HG02759 (cell line): Measurements from ENCODE around the gene EWSR1.
"Not testable (repeated sequence)": the region's sequence is repeated elsewhere in the genome, so short reads cannot be mapped to it uniquely, and the experiment has no call there.

Source experiments
- ATAC-seq: cut with Tn5 transposase; IDR thresholded peaks from one replicate; pipeline ENCODE4 v1.9.1; 2021; ENCODE audit warnings: mild to moderate bottlenecking, moderate library complexity; ENCODE audit not compliant: unreplicated experiment

EWSR1 gene

DNA sequence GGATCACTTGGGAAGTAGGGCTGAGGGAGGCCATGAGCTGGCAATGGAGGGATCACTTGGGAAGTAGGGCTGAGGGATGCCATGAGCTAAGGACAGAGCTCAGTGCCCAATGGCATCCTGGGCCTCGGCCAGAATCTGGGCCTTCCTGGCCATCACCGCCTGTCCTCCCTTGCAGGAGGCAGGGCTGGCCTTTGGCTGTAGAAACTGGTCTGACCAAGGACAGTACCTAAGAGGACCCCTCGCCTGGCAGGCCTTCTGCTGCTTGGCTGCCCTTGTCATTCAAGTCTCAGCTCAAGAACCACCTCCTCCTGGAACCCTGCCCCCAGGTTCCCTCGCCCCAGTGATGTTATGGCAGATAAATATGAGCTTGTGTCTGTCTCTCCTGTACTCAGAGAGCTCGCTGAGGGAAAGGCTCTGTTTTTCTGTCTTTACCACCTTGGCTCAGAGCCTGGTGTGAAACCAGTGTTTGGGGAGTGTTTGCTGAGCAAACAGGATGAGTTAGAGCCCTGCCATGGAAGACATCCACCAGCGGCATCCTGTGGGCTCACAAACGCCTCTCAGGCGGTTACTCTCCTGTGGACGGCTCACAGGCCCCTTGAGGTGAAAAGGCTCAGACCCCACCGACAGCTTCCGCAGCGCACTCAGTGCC, 66.8 kb downstream of the EWSR1 start:
- ATAC-seq, result no peak

DNA sequence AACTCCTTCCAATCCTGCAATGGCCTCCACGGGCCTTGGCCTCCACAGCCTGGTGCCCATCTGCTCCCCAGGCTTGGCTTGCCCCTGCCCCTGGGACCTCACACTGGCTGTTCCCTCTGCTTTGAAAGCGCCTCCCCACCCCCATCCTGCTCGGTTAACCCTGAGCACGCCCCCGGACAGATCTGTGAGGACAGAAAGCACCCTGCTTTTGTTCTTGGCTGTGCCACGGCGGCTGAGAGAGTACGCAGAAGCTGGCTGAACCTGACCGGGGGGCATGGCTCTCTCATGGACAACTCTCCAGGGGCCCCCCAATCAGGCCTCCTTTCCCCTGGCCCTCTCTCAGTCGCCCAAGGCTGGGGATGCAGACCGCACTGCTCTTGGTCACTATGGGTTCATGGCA, 67.6 kb downstream of the EWSR1 start:
- no peak for ATAC-seq

DNA sequence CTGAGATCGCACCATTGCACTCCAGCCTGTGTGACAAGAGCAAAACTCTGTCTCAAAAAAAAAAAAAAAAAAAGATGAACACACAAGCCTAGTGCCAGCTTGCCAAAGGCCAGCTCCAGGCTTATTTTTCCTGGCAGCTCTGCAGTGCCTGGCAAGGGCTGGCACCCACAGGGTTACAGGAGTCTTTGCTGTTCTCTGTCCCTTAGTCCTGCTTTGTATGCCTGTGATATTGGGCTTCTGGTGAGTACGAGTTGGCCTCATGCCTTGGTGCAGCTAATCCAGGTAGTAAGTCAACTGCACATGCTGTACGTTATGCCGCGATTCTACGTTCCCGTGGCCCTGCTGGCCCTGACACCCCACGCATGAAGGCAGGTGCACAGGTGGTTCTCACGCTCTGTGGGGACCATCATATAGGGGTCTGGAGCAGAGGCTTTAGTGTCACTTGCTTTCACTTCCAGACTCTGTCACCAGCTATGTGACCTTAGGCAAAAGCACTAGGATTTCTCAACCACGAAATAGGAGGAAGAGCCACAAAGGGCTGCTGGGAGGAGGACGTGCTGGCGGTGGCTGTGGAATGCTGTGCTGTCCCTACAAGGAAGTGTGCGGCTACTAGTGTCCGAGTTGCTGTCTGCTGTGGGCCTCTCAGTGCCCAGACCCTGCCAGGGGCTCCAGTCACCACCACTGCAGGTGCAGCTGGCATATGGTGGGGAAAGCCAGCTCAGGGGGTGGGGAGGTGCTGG, 68.9 kb downstream of the EWSR1 start:
- no peak for ATAC-seq

DNA sequence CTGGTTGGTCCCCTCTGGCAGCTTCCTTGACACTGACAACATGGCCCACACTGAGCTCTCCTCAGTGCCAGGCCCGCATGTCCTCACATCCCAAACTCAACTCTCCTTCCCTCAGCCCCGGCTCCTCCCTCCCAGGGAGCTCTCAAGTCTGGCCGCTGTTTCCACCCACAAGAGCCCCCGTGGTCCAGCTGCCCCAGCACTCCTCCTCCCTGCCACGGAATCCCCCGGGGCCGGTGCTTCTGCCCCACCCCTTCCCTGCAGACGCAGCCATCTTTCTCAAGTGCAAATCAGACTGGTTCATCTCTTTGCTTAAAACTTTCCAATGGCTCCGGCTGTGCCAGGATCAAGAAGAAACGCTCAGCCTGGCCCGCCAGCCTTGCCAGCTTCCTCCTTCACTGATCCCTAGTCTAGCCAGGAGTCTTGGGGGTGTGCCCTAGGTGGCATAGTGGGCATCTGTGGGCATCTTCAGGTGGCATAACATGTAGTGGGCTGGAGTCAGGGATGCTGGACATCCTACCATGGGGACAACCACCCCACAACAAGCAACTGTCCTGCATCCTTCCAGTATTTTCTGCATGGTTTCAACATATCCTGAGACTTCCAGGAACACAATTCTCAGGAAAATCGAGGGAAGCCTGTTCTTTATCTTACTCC, 69.7 kb downstream of the EWSR1 start:
- ATAC-seq, result no peak

DNA sequence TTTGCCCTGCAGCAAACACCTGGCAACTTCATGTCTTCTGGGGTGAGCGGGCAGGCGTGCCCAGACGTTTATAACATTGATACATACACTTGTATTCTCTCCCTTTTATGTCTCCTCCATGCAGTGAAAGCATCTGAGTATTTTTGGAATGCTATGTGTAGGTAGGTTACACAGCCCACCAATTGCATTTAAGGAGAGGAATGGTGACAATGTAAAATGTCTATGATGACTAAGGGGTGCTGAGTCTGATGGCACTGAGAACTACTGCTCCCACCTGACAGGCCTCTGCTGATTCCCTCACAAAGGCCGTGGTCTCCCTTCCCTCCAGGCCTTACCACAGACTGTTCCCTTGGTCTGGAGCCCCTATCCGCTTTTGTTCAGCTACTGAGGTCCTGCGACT, 70.3 kb downstream of the EWSR1 start:
- ATAC-seq, result no peak

DNA sequence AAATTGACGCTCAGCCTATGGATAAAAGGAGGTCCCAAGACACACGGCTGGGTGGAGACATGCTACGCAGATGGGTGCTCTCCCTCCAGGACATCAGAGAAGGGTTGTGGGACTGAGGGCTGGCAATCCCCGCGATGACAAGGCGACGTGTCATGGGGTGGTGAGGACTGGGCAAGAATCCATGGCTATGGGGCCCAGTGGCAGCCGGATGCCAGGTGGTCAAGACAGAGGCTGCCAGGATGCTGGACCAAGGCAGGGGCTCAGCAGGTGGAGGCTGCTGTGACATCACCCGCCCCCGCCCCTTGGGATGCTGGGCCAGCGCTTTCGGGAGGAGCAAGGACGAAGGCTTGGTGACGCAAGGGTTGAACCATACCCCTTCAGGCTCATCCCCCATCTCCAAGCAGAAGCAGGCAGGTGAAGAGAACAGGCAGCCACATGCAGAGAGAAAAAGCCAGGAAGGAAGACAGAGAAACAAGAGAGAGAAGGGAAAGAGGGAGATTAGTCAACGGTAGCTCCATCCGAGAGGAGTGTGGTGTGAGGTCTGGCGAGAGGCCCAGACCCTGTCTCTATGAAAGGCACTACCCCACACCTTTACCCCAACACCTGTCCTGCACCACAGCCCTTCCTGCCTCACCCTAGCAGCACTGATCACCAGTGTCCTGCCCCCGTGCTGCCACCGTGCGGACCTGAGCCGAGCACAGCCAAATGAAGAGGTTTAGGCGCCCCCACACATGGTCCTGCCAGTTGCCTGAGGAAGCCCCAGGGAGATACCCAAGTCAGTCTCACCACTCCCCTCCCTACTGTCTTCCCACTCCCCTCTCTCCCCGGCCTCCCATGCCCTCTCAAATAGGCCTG, 71.5 kb downstream of the EWSR1 start:
- ATAC-seq, result no peak

DNA sequence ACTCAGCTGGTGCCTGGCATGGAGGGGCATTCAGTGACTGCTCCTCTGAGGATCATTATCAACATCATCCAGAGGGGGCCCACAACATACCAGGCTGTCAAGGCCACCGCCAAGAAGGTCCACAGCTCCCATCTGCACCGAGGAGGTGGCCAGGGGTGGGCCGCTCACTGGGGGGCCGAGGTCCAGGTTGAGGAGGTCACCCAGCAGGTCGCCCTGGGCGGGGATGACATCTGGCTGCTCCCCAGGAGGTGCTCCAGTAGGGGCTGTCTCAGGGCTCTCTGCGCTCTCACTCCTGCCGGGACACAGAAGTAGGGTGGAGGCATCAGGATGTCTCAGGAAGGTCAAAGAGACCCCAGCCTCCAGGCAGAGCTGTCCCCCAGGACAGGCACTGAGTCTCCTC, 72.5 kb downstream of the EWSR1 start:
- ATAC-seq, result no peak

DNA sequence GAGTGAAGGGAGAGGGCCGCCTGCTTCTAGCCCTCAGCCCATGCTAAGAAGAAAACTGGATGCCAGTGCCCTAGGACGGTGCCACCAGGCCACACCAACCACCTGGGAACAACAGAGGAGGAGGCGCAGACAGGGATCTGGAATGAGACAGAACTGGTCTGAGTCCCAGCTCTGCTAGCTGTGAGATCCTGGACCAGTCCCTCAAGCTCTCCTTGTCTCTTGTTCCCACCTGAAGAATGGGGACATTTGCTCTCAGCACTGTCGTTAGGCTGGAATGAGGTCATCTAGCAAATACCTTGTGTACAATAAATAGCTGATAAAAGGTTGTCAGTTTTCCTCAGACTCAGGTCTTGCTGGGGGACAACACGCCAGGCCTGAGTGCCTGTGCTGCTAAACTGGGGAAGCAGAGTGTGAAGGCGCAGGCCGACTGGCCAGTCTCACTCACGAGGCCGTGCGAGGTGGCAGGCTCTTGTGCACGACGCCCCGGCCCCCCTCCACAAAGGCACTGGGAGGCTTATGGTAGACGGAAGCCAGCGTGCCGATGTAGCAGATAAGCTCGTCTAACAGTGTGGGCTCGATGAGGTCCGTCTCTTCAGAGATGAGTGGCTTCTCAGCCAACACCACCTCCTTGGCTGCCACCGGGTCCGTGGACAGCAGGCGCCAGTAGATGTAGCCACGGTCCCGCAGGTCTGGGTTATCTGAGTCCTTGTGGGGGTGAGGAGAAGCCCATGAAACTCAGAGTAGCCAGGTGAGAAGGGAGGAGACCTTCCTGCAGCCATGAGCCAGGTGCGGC, 73.2 kb downstream of the EWSR1 start:
- no peak for ATAC-seq

DNA sequence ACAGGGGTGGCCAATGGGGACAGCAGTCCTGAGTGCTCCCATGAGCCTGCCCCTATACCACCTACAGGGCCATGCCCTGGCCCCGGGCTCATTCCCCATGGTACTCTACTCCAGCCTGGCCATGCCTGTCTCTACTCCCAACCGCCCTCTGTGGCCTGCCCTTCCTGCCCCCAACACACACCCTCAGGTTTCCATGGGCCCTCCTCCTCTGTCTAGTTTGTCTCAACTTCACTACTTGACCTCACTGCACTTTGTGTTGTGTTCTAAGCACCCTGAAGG, 73.7 kb downstream of the EWSR1 start:
- no peak for ATAC-seq

DNA sequence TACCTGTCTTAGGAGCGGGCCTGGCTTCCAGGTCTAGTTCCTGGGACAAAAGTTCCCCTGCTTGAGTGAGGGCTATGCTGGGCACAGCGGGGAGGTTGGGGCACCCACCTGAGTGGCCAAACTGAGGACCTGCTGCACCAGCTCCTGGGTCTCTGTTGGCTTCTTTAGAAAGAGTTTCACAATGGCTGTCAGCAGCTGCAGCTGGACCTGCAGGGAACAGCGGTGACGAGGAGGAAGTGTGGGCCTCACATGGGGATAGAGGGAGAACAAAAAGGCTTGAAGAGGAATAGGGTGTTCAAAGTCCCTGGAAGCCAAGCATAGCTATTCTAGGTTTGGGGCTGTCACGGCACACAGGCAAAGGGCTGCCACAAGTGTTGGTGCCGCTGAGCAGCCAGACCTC, 74.1 kb downstream of the EWSR1 start:
- ATAC-seq, result no peak

DNA sequence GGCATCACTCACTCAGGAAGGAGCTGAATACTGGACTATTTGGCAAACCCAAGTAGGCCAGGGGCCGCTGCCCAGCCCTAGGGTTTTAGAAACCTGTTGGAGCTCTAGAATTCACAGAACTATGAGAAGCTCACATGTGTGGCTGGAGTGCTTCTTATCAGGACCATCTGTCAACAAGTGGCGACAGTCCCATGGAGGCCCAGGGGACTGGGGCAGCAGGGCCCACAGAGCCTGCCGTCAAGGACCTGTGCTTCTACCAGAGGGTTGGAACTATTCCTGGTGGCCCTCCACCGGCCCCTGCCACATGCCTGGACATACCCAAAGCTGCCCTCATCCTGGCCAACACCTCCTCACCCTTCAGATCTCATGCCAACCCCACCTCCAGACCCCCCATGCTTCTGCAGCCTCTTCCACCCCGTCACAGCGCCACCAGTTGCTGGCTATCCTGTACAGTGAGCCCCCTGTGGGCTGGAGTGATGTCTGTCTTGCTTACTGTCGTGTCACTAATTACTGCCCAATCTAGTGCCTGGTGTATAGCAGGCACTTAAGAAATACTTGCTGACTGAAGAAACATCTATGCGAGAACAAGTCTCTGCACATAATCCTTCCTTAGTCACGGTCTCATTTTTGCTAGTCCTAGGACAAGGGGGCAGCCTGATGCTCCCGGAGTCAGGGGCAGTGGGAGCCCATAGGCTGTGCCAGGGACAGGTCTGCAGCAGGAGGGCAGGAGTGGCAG, 74.7 kb downstream of the EWSR1 start:
- no peak for ATAC-seq

DNA sequence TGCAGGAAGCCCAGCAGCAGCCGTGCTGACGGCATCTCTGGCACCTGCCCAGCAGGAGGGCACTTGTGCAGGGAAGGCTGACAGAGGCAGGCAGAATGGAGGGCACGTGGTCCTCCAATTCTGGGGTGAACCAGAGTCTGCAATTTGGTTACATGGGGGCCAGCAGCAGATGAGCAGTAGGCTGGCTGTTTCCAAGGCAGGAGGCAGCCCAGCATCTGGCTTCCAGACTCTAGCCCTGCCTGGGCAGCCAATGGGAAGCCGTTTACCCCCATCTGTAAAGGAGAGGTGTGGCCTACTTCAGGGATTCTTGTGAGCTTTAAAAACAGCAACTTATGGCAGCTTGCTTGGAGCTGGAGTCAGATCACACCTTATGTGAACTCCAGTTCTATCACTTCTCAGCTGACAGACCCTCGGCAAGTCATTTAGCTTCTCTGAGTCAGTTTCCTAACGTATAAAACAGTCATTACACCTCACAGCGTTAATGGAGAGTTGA, 75.3 kb downstream of the EWSR1 start:
- ATAC-seq, result no peak

DNA sequence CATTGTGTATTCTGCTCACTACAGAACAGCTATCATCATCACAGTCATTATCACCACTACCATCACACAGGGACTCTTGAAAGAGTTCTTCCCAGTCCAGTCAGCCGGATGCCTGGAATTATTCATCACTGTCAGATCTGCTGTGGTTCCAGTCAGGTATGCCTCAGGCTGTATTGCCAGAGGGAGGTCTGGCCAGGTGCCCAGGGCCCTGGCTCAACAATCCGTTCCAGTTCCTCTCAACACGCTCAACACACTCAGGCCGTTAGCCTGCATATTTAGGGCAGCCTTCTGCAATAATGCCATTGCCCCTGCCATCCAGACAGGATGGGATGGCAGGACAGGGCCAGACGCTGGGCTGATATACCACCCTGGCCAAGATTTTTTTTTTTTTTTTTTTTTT, 76.1 kb downstream of the EWSR1 start:
- ATAC-seq, result no peak

DNA sequence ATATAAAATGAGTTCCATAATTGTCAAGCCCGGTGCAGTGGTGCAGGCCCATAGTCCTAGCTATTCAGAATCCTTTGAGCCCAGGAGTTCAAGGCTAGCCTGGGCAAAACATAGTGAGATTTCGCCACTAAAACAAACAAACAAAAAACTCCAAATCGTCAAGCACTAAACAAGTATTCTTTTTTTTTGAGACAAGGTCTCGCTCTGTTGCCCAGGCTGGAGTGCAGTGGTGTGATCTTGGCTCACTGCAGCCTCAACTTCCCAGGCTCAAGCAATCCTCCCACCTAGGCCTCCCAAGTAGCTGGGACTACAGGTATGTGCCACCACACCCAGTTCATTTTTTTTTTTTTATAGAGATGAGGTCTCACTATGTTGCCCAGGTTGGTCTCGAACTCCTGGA, 76.8 kb downstream of the EWSR1 start:
- not testable (repeated sequence) for ATAC-seq

DNA sequence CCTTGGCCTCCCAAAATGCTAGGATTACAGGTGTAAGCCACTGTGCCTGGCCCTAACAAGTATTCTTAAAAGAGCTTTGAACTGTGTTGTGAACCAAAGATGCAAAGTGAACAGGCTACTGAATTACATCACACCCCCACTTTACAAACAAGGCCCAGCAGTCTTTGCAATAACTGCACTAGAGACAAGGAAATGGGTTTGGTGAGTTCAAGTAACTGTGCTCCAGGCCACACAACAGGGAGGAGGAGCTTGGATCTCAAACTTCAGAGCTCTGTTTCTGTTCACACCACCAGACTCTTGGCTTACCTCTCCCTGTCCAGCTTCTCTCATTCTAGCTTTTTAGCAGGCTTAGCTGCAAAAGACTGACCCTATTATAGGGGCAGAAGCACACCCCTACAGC, 77.9 kb downstream of the EWSR1 start:
- ATAC-seq, result no peak

DNA sequence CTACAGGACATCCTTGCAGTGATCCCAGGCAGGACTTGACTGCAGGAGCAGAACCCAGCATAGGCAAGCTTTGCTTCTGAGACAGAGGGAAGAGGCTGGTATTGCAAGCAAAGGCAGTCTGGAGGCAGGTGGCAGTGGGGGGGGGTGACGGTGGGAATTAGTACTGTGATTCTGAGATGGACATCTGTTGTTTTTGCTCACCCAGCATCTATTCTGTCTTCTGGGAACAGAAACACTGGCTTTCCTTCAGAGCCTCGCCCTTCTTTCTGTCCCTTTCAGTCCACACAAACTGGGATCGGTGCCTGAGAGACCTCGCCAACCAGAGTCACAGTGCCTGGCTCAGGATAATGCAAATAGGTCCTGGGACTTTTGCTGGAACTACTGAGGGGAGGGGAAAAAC, 78.6 kb downstream of the EWSR1 start:
- no peak for ATAC-seq

DNA sequence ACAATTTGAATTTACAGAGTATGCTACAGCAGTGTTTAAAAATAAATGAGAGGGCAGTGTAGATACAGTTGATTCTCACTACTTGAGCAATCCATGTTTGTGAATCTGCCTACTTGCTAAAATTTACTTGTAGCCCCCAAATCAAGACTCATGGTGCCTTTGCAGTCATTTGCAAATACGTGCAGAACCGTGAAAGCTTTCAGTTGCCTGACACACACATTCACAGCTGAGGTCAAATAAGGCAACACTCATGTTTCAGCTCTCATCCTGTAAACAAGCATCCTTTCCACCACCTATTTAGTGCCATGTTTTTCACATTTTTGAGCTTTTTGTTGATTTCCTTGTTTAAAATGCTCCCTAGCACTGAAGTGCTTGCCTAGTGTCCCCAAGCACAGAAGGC, 80.0 kb downstream of the EWSR1 start:
- ATAC-seq, result no peak

DNA sequence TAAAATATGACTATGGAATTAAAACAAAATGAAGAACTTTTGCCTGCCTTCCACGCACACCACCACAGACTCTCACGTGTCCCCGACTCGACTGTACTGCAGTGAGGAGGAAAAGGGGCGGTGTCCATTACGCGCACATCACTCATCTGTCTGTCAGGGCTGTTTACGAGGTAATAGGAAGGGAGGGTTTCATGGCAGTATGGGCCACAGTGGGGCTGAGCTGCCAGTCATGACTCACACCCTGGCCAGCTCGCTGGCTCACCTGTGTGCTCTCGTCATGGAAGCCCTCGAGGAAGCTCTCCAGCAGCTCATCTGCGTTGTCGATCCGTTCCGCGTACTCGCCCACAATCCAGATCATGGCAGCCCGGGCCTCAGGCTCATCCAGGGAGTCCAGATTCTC, 80.9 kb downstream of the EWSR1 start:
- no peak for ATAC-seq
